ENCODE measurements around the gene HSPB7. TPM values are rescaled to one million over a fixed set of nuclear protein-coding genes. Genes with fewer than 3 reads are reported as not detected.

Gene HSPB7
- total RNA-seq (2014; rRNA removed; shearing (Covaris generic)): not detected in 2 replicates
- polyA plus RNA-seq (2016; fragmentation: Nextera tagmentation; extraction: Ambion mirVana): 0.13 and 0.97 TPM in 2 replicates
- long read RNA-seq: 0 reads

DNA sequence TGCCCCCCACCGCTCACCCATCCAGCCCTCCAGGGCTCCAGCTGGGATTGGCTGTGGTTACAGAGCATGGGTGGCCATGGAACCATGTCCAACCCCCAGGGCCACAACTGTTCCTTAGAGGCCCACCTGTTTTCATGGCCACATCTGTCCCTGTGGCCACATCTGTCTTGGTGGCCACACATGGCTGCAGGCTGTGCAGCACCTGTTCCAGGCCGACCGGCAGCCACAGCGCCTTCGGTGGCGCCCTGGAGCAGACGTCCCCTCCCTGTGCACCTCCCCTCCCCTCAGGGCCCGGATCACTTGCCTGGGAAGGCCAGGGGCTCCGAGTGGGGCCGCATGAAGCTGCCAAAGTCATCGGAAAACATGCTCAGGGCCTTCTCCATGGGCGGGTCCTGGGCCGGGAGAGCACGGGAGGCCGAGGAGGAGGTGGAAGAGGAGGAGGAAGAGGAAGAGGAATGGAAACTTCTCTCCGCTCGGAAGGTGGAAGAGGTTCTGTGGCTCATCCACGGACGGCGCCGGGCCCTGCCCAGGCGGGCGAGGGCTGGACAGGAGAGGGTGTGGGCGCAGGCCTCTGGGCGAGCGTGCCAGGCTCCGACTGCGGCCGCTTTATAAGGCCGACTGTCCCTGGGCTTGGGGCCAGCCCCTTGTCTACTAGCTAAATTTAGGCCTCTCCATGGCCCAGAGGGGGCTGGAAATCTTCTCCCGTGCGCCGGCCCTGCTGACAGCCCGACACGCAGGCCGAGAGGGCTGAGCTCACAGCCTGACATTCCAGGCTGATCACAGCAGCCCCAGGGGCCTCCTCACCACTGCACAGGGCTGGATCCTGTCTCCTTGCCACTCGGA, at the start of gene HSPB7:
Gene HSPB7, minus strand, starts transcription at position 583 of the 843 bp plus-strand sequence. Its CDS starts 80 bp downstream, at position 503.
- H3K36me3 ChIP-seq (ENCODE audit: insufficient read depth): no peaks in the 10 kb centered on the region
- peak within 1 kb of the TSS; percentile 64 for H3K4me2 ChIP-seq
- H3K79me2 ChIP-seq (replicated peaks; ENCODE audit: insufficient read depth): no peaks in the 10 kb centered on the region
- H3K27ac ChIP-seq (ENCODE audit: low read depth): no peak within 1 kb of the TSS
- peak; percentile 72 for DNase-seq (ENCODE audit: low spot score)
- H4K20me1 ChIP-seq (replicated peaks; ENCODE audit: insufficient read depth): no peaks in the 10 kb centered on the region
- no peak within 1 kb of the TSS for H3K27ac Mint-ChIP-seq
- H3K9me3 Mint-ChIP-seq: no peaks in the 10 kb centered on the region
- H3K27me3 ChIP-seq (ENCODE audit: insufficient read depth): no peaks in the 10 kb centered on the region
- H3K4me3 ChIP-seq: no peak within 1 kb of the TSS
- TF ChIP-seq CREB1 (CRISPR knock-in tag; IDR thresholded peaks at IDR 0.05; ENCODE audit: low read depth): no peak
- TF ChIP-seq ZNF114 (CRISPR knock-in tag; IDR thresholded peaks at IDR 0.05): no peak
- TF ChIP-seq, protein P1, sequence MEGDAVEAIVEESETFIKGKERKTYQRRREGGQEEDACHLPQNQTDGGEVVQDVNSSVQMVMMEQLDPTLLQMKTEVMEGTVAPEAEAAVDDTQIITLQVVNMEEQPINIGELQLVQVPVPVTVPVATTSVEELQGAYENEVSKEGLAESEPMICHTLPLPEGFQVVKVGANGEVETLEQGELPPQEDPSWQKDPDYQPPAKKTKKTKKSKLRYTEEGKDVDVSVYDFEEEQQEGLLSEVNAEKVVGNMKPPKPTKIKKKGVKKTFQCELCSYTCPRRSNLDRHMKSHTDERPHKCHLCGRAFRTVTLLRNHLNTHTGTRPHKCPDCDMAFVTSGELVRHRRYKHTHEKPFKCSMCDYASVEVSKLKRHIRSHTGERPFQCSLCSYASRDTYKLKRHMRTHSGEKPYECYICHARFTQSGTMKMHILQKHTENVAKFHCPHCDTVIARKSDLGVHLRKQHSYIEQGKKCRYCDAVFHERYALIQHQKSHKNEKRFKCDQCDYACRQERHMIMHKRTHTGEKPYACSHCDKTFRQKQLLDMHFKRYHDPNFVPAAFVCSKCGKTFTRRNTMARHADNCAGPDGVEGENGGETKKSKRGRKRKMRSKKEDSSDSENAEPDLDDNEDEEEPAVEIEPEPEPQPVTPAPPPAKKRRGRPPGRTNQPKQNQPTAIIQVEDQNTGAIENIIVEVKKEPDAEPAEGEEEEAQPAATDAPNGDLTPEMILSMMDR (conservative IDR thresholded peaks at IDR 0.05; ENCODE audit: low read depth in 2 of 2): peak; percentile 17 to 47; a peak in 3 of 4 replicates
- no peak within 1 kb of the TSS for H3K4me3 Mint-ChIP-seq
- H3K4me1 ChIP-seq (ENCODE audit: insufficient read depth): peaks cover 32% of the 10 kb centered on the region
- peaks cover 25% of the 10 kb centered on the region for H3K27me3 Mint-ChIP-seq (ENCODE audit: insufficient read depth, low read depth, poor library complexity)
- H3K36me3 Mint-ChIP-seq (ENCODE audit: low read depth): no peaks in the 10 kb centered on the region
- peak; percentile 54 for ATAC-seq
- peaks cover 58% of the 10 kb centered on the region for H3K4me1 Mint-ChIP-seq
- H3F3A ChIP-seq (replicated peaks; ENCODE audit: low read depth): no peaks in the 10 kb centered on the region
- no peaks in the 10 kb centered on the region for H3K9me2 ChIP-seq (ENCODE audit: insufficient read depth)
- H2AFZ ChIP-seq: peak within 1 kb of the TSS; percentile 74; the same call in 1 of the 2 replicates

GRCh38 chr1:16067127-16067768, 49.4 kb upstream of the HSPB7 start:
- no peak overlapping the region for H3K4me2 ChIP-seq
- H3K27ac ChIP-seq (ENCODE audit: low read depth): no peak overlapping the region
- no peaks in the 10 kb centered on the region for H3K9me2 ChIP-seq (ENCODE audit: insufficient read depth)
- H3F3A ChIP-seq (replicated peaks; ENCODE audit: low read depth): no peaks in the 10 kb centered on the region
- peaks cover under 1% of the 10 kb centered on the region; the same call in 1 of the 2 replicates for H3K4me1 ChIP-seq (ENCODE audit: insufficient read depth)
- peaks cover 16% of the 10 kb centered on the region for H3K27me3 Mint-ChIP-seq (ENCODE audit: insufficient read depth, low read depth, poor library complexity)
- H3K27ac Mint-ChIP-seq: no peak overlapping the region
- no peaks in the 10 kb centered on the region for H3K36me3 ChIP-seq (ENCODE audit: insufficient read depth)
- no peaks in the 10 kb centered on the region for H4K20me1 ChIP-seq (replicated peaks; ENCODE audit: insufficient read depth)
- peaks cover 33% of the 10 kb centered on the region for H3K4me1 Mint-ChIP-seq
- H3K4me3 ChIP-seq: no peak overlapping the region
- peaks cover 8% of the 10 kb centered on the region for H3K27me3 ChIP-seq (ENCODE audit: insufficient read depth)
- no peak for TF ChIP-seq ZNF114 (CRISPR knock-in tag; IDR thresholded peaks at IDR 0.05)
- TF ChIP-seq, protein P1 (conservative IDR thresholded peaks at IDR 0.05; ENCODE audit: low read depth in 2 of 2): no peak
- no peak for TF ChIP-seq JUNB (IDR thresholded peaks at IDR 0.05; ENCODE audit: unreplicated experiment)
- TF ChIP-seq STAT1 (IDR thresholded peaks at IDR 0.05; ENCODE audit: unreplicated experiment): no peak
- TF ChIP-seq EZH2 (IDR thresholded peaks at IDR 0.05; ENCODE audit: low read depth, unreplicated experiment): no peak
- TF ChIP-seq NANOG (IDR thresholded peaks at IDR 0.05; ENCODE audit: borderline replicate concordance): no peak
- TF ChIP-seq, protein P2, sequence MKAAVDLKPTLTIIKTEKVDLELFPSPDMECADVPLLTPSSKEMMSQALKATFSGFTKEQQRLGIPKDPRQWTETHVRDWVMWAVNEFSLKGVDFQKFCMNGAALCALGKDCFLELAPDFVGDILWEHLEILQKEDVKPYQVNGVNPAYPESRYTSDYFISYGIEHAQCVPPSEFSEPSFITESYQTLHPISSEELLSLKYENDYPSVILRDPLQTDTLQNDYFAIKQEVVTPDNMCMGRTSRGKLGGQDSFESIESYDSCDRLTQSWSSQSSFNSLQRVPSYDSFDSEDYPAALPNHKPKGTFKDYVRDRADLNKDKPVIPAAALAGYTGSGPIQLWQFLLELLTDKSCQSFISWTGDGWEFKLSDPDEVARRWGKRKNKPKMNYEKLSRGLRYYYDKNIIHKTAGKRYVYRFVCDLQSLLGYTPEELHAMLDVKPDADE (IDR thresholded peaks at IDR 0.05): no peak
- no peaks in the 10 kb centered on the region for H3K36me3 Mint-ChIP-seq (ENCODE audit: low read depth)
- no peaks in the 10 kb centered on the region for H3K79me2 ChIP-seq (replicated peaks; ENCODE audit: insufficient read depth)
- no peak overlapping the region for H3K4me3 Mint-ChIP-seq
- no peaks in the 10 kb centered on the region for H3K9me3 Mint-ChIP-seq
- DNase-seq (ENCODE audit: low spot score) (peak; percentile 71), ATAC-seq (peak; percentile 9; the same call in 1 of the 3 replicates)
- no peak overlapping the region for H2AFZ ChIP-seq
